ENCODE results near the gene LARP1B.
"Not testable (repeated sequence)": the region's sequence is repeated elsewhere in the genome, so short reads cannot be mapped to it uniquely, and the experiment has no call there.

Gene LARP1B

GRCh38 chr4:128141866-128142265 lies 80.8 kb downstream of the LARP1B start:
- no peak for DNase-seq

- no peak for DNase-seq
Measured at GRCh38 chr4:128145727-128146126, 84.6 kb downstream of the LARP1B start.

- DNase-seq = no peak
Measured at GRCh38 chr4:128153800-128154199, 92.7 kb downstream of the LARP1B start.

- DNase-seq = no peak
Measured at GRCh38 chr4:128155231-128155855, 94.2 kb downstream of the LARP1B start.

GRCh38 chr4:128155874-128156456 lies 94.9 kb downstream of the LARP1B start:
- DNase-seq = no peak

- DNase-seq = not testable (repeated sequence)
Measured at GRCh38 chr4:128156472-128156871, 95.4 kb downstream of the LARP1B start.

GRCh38 chr4:128158894-128159293 lies 97.8 kb downstream of the LARP1B start:
- no peak for DNase-seq

- no peak for DNase-seq
Measured at GRCh38 chr4:128159967-128160366, 98.9 kb downstream of the LARP1B start.

GRCh38 chr4:128161138-128161537 lies 100.0 kb downstream of the LARP1B start:
- no peak for DNase-seq

- DNase-seq = no peak
Measured at GRCh38 chr4:128162434-128162833, 101.3 kb downstream of the LARP1B start.

- DNase-seq = no peak
Measured at GRCh38 chr4:128163177-128164117, 102.3 kb downstream of the LARP1B start.

GRCh38 chr4:128166982-128167381 lies 105.9 kb downstream of the LARP1B start:
- no peak for DNase-seq

GRCh38 chr4:128168701-128169100 lies 107.6 kb downstream of the LARP1B start:
- DNase-seq = no peak

- no peak for DNase-seq
Measured at GRCh38 chr4:128169245-128169644, 108.1 kb downstream of the LARP1B start.

- no peak for DNase-seq
Measured at GRCh38 chr4:128176643-128177042, 115.5 kb downstream of the LARP1B start.

- DNase-seq = no peak
Measured at GRCh38 chr4:128177498-128177897, 116.4 kb downstream of the LARP1B start.

- DNase-seq = no peak
Measured at GRCh38 chr4:128186623-128187022, 125.5 kb downstream of the LARP1B start.

- DNase-seq = peak; percentile 85
Measured at GRCh38 chr4:128191115-128191781, 130.1 kb downstream of the LARP1B start.

GRCh38 chr4:128220286-128221235 lies 159.4 kb downstream of the LARP1B start:
- peak; percentile 19 for DNase-seq

GRCh38 chr4:128221586-128221985 lies 160.5 kb downstream of the LARP1B start:
- no peak for DNase-seq

- DNase-seq = no peak
Measured at GRCh38 chr4:128225148-128225547, 164.0 kb downstream of the LARP1B start.

GRCh38 chr4:128227991-128228571 lies 167.0 kb downstream of the LARP1B start:
- DNase-seq = no peak
